Measurements from ENCODE around the gene RPP40. TPM values are rescaled to one million over a fixed set of nuclear protein-coding genes. Genes with fewer than 3 reads are reported as not detected.

The RPP40 gene
- polyA plus RNA-seq, 1 of the 3 experiments (the other 2 are of a cell fraction), result 9.8 TPM

- Histone ChIP-seq H3K36me3 (replicated peaks in 1 of 2; ENCODE audit: control insufficient read depth in 1 of 2, insufficient read depth in 2 of 2, low read length in 1 of 2) (no peaks in the 10 kb centered on the region), H4K20me1 (ENCODE audit: insufficient read depth) (no peaks in the 10 kb centered on the region), H3K9me3 (no peaks in the 10 kb centered on the region), H3K27me3 (ENCODE audit: insufficient read depth) (no peaks in the 10 kb centered on the region), H2AFZ (ENCODE audit: low read depth) (no peak overlapping the region), H3K27ac (ENCODE audit: low read depth in 2 of 2, low read length in 1 of 2) (no peak overlapping the region), H3K4me2 (no peak overlapping the region), H3K9ac (no peak overlapping the region), H3K79me2 (ENCODE audit: insufficient read depth) (no peaks in the 10 kb centered on the region), H3K9me2 (no peaks in the 10 kb centered on the region), H3K4me3 (ENCODE audit: low read depth in 2 of 2, low read length in 1 of 2) (no peak overlapping the region), H3F3A (replicated peaks; ENCODE audit: insufficient read depth) (no peaks in the 10 kb centered on the region), H3K4me1 (ENCODE audit: control insufficient read depth in 1 of 2, insufficient read depth in 2 of 2, low read depth in 1 of 2, low read length in 1 of 2) (no peaks in the 10 kb centered on the region; a peak in 2 of 4 replicates)
- no peak for DNase-seq
- no peak for TF ChIP-seq NRF1 (IDR thresholded peaks at IDR 0.05; ENCODE audit: low read depth, low read length)
- TF ChIP-seq EZH2phosphoT487 (IDR thresholded peaks at IDR 0.05; ENCODE audit: borderline replicate concordance, low read depth), result no peak
- TF ChIP-seq, protein P1, sequence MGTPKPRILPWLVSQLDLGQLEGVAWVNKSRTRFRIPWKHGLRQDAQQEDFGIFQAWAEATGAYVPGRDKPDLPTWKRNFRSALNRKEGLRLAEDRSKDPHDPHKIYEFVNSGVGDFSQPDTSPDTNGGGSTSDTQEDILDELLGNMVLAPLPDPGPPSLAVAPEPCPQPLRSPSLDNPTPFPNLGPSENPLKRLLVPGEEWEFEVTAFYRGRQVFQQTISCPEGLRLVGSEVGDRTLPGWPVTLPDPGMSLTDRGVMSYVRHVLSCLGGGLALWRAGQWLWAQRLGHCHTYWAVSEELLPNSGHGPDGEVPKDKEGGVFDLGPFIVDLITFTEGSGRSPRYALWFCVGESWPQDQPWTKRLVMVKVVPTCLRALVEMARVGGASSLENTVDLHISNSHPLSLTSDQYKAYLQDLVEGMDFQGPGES (IDR thresholded peaks at IDR 0.05; ENCODE audit: low read depth, low read length), result no peak
- no peak for TF ChIP-seq NFIC (IDR thresholded peaks at IDR 0.05; ENCODE audit: borderline replicate concordance)
- TF ChIP-seq, protein P2, sequence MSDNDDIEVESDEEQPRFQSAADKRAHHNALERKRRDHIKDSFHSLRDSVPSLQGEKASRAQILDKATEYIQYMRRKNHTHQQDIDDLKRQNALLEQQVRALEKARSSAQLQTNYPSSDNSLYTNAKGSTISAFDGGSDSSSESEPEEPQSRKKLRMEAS (IDR thresholded peaks at IDR 0.05; ENCODE audit: low read depth), result no peak
- TF ChIP-seq TAF1 (IDR thresholded peaks at IDR 0.05; ENCODE audit: borderline replicate concordance, low read depth, low read length), result no peak
- TF ChIP-seq, protein P3, sequence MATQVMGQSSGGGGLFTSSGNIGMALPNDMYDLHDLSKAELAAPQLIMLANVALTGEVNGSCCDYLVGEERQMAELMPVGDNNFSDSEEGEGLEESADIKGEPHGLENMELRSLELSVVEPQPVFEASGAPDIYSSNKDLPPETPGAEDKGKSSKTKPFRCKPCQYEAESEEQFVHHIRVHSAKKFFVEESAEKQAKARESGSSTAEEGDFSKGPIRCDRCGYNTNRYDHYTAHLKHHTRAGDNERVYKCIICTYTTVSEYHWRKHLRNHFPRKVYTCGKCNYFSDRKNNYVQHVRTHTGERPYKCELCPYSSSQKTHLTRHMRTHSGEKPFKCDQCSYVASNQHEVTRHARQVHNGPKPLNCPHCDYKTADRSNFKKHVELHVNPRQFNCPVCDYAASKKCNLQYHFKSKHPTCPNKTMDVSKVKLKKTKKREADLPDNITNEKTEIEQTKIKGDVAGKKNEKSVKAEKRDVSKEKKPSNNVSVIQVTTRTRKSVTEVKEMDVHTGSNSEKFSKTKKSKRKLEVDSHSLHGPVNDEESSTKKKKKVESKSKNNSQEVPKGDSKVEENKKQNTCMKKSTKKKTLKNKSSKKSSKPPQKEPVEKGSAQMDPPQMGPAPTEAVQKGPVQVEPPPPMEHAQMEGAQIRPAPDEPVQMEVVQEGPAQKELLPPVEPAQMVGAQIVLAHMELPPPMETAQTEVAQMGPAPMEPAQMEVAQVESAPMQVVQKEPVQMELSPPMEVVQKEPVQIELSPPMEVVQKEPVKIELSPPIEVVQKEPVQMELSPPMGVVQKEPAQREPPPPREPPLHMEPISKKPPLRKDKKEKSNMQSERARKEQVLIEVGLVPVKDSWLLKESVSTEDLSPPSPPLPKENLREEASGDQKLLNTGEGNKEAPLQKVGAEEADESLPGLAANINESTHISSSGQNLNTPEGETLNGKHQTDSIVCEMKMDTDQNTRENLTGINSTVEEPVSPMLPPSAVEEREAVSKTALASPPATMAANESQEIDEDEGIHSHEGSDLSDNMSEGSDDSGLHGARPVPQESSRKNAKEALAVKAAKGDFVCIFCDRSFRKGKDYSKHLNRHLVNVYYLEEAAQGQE (IDR thresholded peaks at IDR 0.05; ENCODE audit: low read depth, low read length), result no peak
- TF ChIP-seq USF1 (IDR thresholded peaks at IDR 0.05; ENCODE audit: borderline replicate concordance, low read depth), result no peak
- TF ChIP-seq TEAD4 (IDR thresholded peaks at IDR 0.05; ENCODE audit: borderline replicate concordance, insufficient read depth), result no peak
- TF ChIP-seq MEF2A (IDR thresholded peaks at IDR 0.05; ENCODE audit: borderline replicate concordance, low read depth), result no peak
- ChIA-PET POLR2A (no interaction called here), CTCF (no interaction called here)
- 87% methylated on average over 7 of the region's 7 CpGs for WGBS (ENCODE audit: low lambda C conversion rate)
Measured at GRCh38 chr6:5034736-5035135, 30.9 kb upstream of the RPP40 start.

GRCh38 chr6:5034328-5034727, 30.5 kb upstream of the RPP40 start:
- H3K4me2 ChIP-seq, result no peak overlapping the region
- H3K9ac ChIP-seq, result no peak overlapping the region
- CTCF ChIA-PET, result no interaction called here
- no peaks in the 10 kb centered on the region for H4K20me1 ChIP-seq (ENCODE audit: insufficient read depth)
- no peaks in the 10 kb centered on the region for H3K9me2 ChIP-seq
- no peaks in the 10 kb centered on the region for H3K79me2 ChIP-seq (ENCODE audit: insufficient read depth)
- H3K27ac ChIP-seq (ENCODE audit: low read depth in 2 of 2, low read length in 1 of 2), result no peak overlapping the region
- H3K4me3 ChIP-seq (ENCODE audit: low read depth in 2 of 2, low read length in 1 of 2), result no peak overlapping the region
- WGBS (ENCODE audit: low lambda C conversion rate), result 81% methylated on average over 7 of the region's 7 CpGs
- no peaks in the 10 kb centered on the region for H3F3A ChIP-seq (replicated peaks; ENCODE audit: insufficient read depth)
- no peak overlapping the region for H2AFZ ChIP-seq (ENCODE audit: low read depth)
- no peaks in the 10 kb centered on the region for H3K9me3 ChIP-seq
- H3K4me1 ChIP-seq (ENCODE audit: control insufficient read depth in 1 of 2, insufficient read depth in 2 of 2, low read depth in 1 of 2, low read length in 1 of 2), result no peaks in the 10 kb centered on the region; a peak in 2 of 4 replicates
- H3K36me3 ChIP-seq (replicated peaks in 1 of 2; ENCODE audit: control insufficient read depth in 1 of 2, insufficient read depth in 2 of 2, low read length in 1 of 2), result no peaks in the 10 kb centered on the region
- POLR2A ChIA-PET, result no interaction called here
- no peak for DNase-seq
- no peak for TF ChIP-seq USF1 (IDR thresholded peaks at IDR 0.05; ENCODE audit: borderline replicate concordance, low read depth)
- TF ChIP-seq TCF12 (IDR thresholded peaks at IDR 0.05), result no peak
- no peak for TF ChIP-seq EZH2phosphoT487 (IDR thresholded peaks at IDR 0.05; ENCODE audit: borderline replicate concordance, low read depth)
- TF ChIP-seq, protein P4, sequence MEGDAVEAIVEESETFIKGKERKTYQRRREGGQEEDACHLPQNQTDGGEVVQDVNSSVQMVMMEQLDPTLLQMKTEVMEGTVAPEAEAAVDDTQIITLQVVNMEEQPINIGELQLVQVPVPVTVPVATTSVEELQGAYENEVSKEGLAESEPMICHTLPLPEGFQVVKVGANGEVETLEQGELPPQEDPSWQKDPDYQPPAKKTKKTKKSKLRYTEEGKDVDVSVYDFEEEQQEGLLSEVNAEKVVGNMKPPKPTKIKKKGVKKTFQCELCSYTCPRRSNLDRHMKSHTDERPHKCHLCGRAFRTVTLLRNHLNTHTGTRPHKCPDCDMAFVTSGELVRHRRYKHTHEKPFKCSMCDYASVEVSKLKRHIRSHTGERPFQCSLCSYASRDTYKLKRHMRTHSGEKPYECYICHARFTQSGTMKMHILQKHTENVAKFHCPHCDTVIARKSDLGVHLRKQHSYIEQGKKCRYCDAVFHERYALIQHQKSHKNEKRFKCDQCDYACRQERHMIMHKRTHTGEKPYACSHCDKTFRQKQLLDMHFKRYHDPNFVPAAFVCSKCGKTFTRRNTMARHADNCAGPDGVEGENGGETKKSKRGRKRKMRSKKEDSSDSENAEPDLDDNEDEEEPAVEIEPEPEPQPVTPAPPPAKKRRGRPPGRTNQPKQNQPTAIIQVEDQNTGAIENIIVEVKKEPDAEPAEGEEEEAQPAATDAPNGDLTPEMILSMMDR (IDR thresholded peaks at IDR 0.05), result no peak
- TF ChIP-seq MEF2A (IDR thresholded peaks at IDR 0.05; ENCODE audit: borderline replicate concordance, low read depth), result no peak
- TF ChIP-seq TAF1 (IDR thresholded peaks at IDR 0.05; ENCODE audit: borderline replicate concordance, low read depth, low read length), result no peak
- no peak for TF ChIP-seq FOSL2 (IDR thresholded peaks at IDR 0.05; ENCODE audit: borderline replicate concordance, low read depth)
- TF ChIP-seq POLR2AphosphoS5 (IDR thresholded peaks at IDR 0.05; ENCODE audit: low read depth, low read length), result no peak
- H3K27me3 ChIP-seq (ENCODE audit: insufficient read depth), result no peaks in the 10 kb centered on the region

Measured in SK-N-SH (cell line).